ENCODE results near the gene EIF5AL1.

EIF5AL1 gene

GRCh38 chr10:79484476-79484875 is 27.9 kb upstream of the EIF5AL1 start:
- no peaks in the 10 kb centered on the region for H3K36me3 ChIP-seq (ENCODE audit: control insufficient read depth, insufficient read depth, low read length)
- no peak overlapping the region for H3K27ac ChIP-seq (ENCODE audit: insufficient read depth, low read depth, low read length, poor library complexity, severe bottlenecking)
- H3K27me3 ChIP-seq (ENCODE audit: control insufficient read depth, insufficient read depth, low read length, poor library complexity, severe bottlenecking), result no peaks in the 10 kb centered on the region
- H3K4me1 ChIP-seq (ENCODE audit: control insufficient read depth, insufficient read depth, low read length), result peaks cover 2% of the 10 kb centered on the region
- no peak overlapping the region for H3K4me3 ChIP-seq (ENCODE audit: insufficient read depth, low read depth, low read length)
- 94 to 95% methylated on average over 3 to 6 of the region's 6 CpGs for WGBS, 2 experiments
- peaks cover 3% of the 10 kb centered on the region for H3K9me3 ChIP-seq (ENCODE audit: control insufficient read depth, low read length)

DNA sequence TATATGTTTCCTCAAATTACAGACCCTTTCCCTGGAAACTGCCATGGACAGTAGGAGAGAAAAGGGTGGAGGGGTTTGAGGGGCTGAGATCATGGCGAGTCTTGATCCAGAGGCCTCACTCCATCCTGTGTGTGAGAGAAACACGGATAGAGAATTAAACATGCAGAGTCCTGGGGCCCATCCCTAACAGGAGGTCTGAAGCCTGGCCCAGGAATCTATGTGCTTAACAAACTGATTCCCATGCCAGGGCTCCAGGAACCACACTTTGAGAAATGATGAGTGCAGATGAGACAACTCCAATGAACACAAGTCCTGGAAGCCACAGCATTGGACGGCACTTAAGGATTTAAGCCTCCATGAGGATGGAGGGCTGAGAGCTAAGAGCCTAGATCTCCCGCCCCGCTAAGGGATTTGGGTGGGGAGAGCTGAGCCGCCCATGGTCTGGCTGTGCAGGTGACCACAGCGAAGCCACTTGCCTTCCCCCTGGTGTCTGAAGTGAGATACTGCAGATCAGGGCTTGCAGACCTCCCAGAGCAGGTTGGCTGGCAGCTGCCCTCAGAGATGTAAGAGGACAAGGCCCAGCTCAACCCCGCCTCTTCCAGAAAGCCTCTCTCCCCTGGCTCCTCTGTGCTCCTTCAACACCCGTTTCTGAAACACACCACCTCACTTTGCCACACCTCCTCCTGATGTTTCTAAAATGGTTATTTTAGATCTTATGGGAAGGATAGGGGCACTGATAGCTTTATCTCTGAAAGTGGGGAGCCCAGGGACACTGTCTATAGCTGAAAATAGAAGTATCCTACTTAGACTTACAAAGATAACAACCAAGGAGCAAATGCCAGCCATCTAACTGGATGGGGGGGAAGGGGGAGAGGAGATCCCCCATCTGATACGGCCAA is 24.8 kb upstream of the EIF5AL1 start:
- Histone ChIP-seq H3K4me3 (ENCODE audit: insufficient read depth, low read depth, low read length) (no peak overlapping the region), H3K36me3 (ENCODE audit: control insufficient read depth, insufficient read depth, low read length) (no peaks in the 10 kb centered on the region), H3K9me3 (ENCODE audit: control insufficient read depth, low read length) (no peaks in the 10 kb centered on the region), H3K27me3 (ENCODE audit: control insufficient read depth, insufficient read depth, low read length, poor library complexity, severe bottlenecking) (no peaks in the 10 kb centered on the region), H3K27ac (ENCODE audit: insufficient read depth, low read depth, low read length, poor library complexity, severe bottlenecking) (no peak overlapping the region), H3K4me1 (ENCODE audit: control insufficient read depth, insufficient read depth, low read length) (peaks cover 9% of the 10 kb centered on the region)
- 38 to 39% methylated on average over 9 of the region's 10 CpGs for WGBS, 2 experiments

DNA sequence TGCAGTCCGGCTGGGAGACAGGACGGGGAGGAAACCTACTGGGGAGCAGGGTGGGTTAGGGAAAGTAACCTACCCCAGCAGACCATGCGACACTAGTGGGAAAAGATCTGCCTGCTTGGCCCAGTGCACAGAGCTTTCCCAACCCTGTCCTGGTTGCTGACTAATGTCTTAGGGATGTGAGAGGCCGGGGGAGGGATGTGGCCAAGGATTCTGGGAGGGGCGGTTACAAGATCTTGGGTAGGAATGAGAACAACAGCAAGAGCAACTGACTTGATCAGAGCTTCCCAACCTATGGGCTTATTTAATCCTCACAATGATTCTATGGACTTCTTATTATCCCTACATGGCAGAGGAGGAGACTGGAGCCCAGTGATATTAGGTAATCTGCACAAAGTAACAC is 24.0 kb upstream of the EIF5AL1 start:
- no peak overlapping the region for H3K4me3 ChIP-seq (ENCODE audit: insufficient read depth, low read depth, low read length)
- WGBS, 2 experiments, result 90 to 93% methylated on average over 5 of the region's 5 CpGs
- no peaks in the 10 kb centered on the region for H3K36me3 ChIP-seq (ENCODE audit: control insufficient read depth, insufficient read depth, low read length)
- H3K9me3 ChIP-seq (ENCODE audit: control insufficient read depth, low read length), result no peaks in the 10 kb centered on the region
- no peaks in the 10 kb centered on the region for H3K27me3 ChIP-seq (ENCODE audit: control insufficient read depth, insufficient read depth, low read length, poor library complexity, severe bottlenecking)
- H3K27ac ChIP-seq (ENCODE audit: insufficient read depth, low read depth, low read length, poor library complexity, severe bottlenecking), result no peak overlapping the region
- peaks cover 7% of the 10 kb centered on the region for H3K4me1 ChIP-seq (ENCODE audit: control insufficient read depth, insufficient read depth, low read length)

- no peak overlapping the region for H3K4me3 ChIP-seq (ENCODE audit: insufficient read depth, low read depth, low read length)
- no peaks in the 10 kb centered on the region for H3K36me3 ChIP-seq (ENCODE audit: control insufficient read depth, insufficient read depth, low read length)
- H3K27me3 ChIP-seq (ENCODE audit: control insufficient read depth, insufficient read depth, low read length, poor library complexity, severe bottlenecking), result no peaks in the 10 kb centered on the region
- no peak overlapping the region for H3K27ac ChIP-seq (ENCODE audit: insufficient read depth, low read depth, low read length, poor library complexity, severe bottlenecking)
- no peaks in the 10 kb centered on the region for H3K9me3 ChIP-seq (ENCODE audit: control insufficient read depth, low read length)
- 91 to 92% methylated on average over 3 of the region's 3 CpGs for WGBS, 2 experiments
- H3K4me1 ChIP-seq (ENCODE audit: control insufficient read depth, insufficient read depth, low read length), result peaks cover 7% of the 10 kb centered on the region
Observed at GRCh38 chr10:79488870-79489269, 23.5 kb upstream of the EIF5AL1 start.

- Histone ChIP-seq H3K27ac (ENCODE audit: insufficient read depth, low read depth, low read length, poor library complexity, severe bottlenecking) (no peak overlapping the region), H3K4me1 (ENCODE audit: control insufficient read depth, insufficient read depth, low read length) (peaks cover 7% of the 10 kb centered on the region)
Observed at GRCh38 chr10:79490400-79491142, 21.8 kb upstream of the EIF5AL1 start.

GRCh38 chr10:79491143-79491835 is 21.0 kb upstream of the EIF5AL1 start:
- Histone ChIP-seq H3K9me3 (ENCODE audit: control insufficient read depth, low read length) (no peaks in the 10 kb centered on the region), H3K27ac (ENCODE audit: insufficient read depth, low read depth, low read length, poor library complexity, severe bottlenecking) (no peak overlapping the region), H3K36me3 (ENCODE audit: control insufficient read depth, insufficient read depth, low read length) (no peaks in the 10 kb centered on the region), H3K4me3 (ENCODE audit: insufficient read depth, low read depth, low read length) (no peak overlapping the region), H3K27me3 (ENCODE audit: control insufficient read depth, insufficient read depth, low read length, poor library complexity, severe bottlenecking) (no peaks in the 10 kb centered on the region), H3K4me1 (ENCODE audit: control insufficient read depth, insufficient read depth, low read length) (peaks cover 7% of the 10 kb centered on the region)
- 95 to 96% methylated on average over 6 of the region's 6 CpGs for WGBS, 2 experiments

More at GRCh38 chr10:79490400-79491142, 21.8 kb upstream of the EIF5AL1 start:
- no peaks in the 10 kb centered on the region for H3K36me3 ChIP-seq (ENCODE audit: control insufficient read depth, insufficient read depth, low read length)
- 74 to 77% methylated on average over 9 of the region's 9 CpGs for WGBS, 2 experiments
- no peaks in the 10 kb centered on the region for H3K27me3 ChIP-seq (ENCODE audit: control insufficient read depth, insufficient read depth, low read length, poor library complexity, severe bottlenecking)
- H3K9me3 ChIP-seq (ENCODE audit: control insufficient read depth, low read length), result no peaks in the 10 kb centered on the region
- no peak overlapping the region for H3K4me3 ChIP-seq (ENCODE audit: insufficient read depth, low read depth, low read length)

DNA sequence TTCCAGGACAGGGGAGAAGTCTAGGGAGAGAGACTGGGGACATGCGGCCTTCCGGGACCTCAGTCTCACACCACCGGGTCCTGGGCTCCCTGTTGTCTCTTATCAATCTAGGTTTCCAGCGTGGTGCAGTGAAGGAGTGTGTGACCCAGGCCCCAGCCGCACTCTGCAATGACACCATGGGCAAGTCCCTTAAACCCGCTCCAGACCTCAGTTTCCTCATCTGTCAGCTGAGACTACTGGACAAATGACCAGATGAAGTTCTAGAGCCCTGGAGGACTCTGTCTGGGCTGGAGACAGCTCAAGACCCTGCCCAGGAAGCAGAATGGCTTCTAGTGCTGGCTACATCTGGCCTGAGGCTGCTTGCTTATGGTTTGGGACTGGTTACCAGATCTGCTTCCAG is 20.1 kb upstream of the EIF5AL1 start:
- WGBS, 2 experiments, result 94 to 96% methylated on average over 6 of the region's 6 CpGs
- Histone ChIP-seq H3K27ac (ENCODE audit: insufficient read depth, low read depth, low read length, poor library complexity, severe bottlenecking) (no peak overlapping the region), H3K36me3 (ENCODE audit: control insufficient read depth, insufficient read depth, low read length) (no peaks in the 10 kb centered on the region), H3K4me1 (ENCODE audit: control insufficient read depth, insufficient read depth, low read length) (peaks cover 7% of the 10 kb centered on the region), H3K27me3 (ENCODE audit: control insufficient read depth, insufficient read depth, low read length, poor library complexity, severe bottlenecking) (no peaks in the 10 kb centered on the region), H3K4me3 (ENCODE audit: insufficient read depth, low read depth, low read length) (no peak overlapping the region), H3K9me3 (ENCODE audit: control insufficient read depth, low read length) (no peaks in the 10 kb centered on the region)

GRCh38 chr10:79492839-79493238 is 19.5 kb upstream of the EIF5AL1 start:
- Histone ChIP-seq H3K27ac (ENCODE audit: insufficient read depth, low read depth, low read length, poor library complexity, severe bottlenecking) (no peak overlapping the region), H3K4me1 (ENCODE audit: control insufficient read depth, insufficient read depth, low read length) (peaks cover 7% of the 10 kb centered on the region), H3K36me3 (ENCODE audit: control insufficient read depth, insufficient read depth, low read length) (no peaks in the 10 kb centered on the region), H3K27me3 (ENCODE audit: control insufficient read depth, insufficient read depth, low read length, poor library complexity, severe bottlenecking) (no peaks in the 10 kb centered on the region), H3K9me3 (ENCODE audit: control insufficient read depth, low read length) (no peaks in the 10 kb centered on the region), H3K4me3 (ENCODE audit: insufficient read depth, low read depth, low read length) (no peak overlapping the region)
- 85 to 93% methylated on average over 3 of the region's 3 CpGs for WGBS, 2 experiments

GRCh38 chr10:79493806-79494205 is 18.5 kb upstream of the EIF5AL1 start:
- H3K27me3 ChIP-seq (ENCODE audit: control insufficient read depth, insufficient read depth, low read length, poor library complexity, severe bottlenecking), result no peaks in the 10 kb centered on the region
- WGBS, 2 experiments, result 83 to 91% methylated on average over 1 of the region's 1 CpG

More at GRCh38 chr10:79493806-79494205, 18.5 kb upstream of the EIF5AL1 start:
- no peak overlapping the region for H3K27ac ChIP-seq (ENCODE audit: insufficient read depth, low read depth, low read length, poor library complexity, severe bottlenecking)
- no peaks in the 10 kb centered on the region for H3K36me3 ChIP-seq (ENCODE audit: control insufficient read depth, insufficient read depth, low read length)
- no peak overlapping the region for H3K4me3 ChIP-seq (ENCODE audit: insufficient read depth, low read depth, low read length)
- peaks cover 7% of the 10 kb centered on the region for H3K4me1 ChIP-seq (ENCODE audit: control insufficient read depth, insufficient read depth, low read length)
- H3K9me3 ChIP-seq (ENCODE audit: control insufficient read depth, low read length), result no peaks in the 10 kb centered on the region

Data from ectodermal cell (in vitro differentiated cells).